GM23338 (cell line): ENCODE results near the gene ZGLP1. TPM values are rescaled to one million over a fixed set of nuclear protein-coding genes. Genes with fewer than 3 reads are reported as not detected.

Source experiments
- ATAC-seq: fragments of 200-7000 bp; cut with Tn5 transposase; 3 replicates; pipeline ENCODE4 v1.9.1; 2020
- DNase-seq: peaks from one replicate; pipeline ENCODE4 v3.0.0-alpha.2; 2015; ENCODE audit warnings: low spot score
- H2AFZ ChIP-seq: fragments of 200-600 bp; sonication (generic); 2 replicates; pipeline ENCODE4 v1.8.0; 2016; ENCODE audit warnings: antibody characterized with exemption, mild to moderate bottlenecking, moderate library complexity
- H3F3A ChIP-seq: fragments of 200-600 bp; sonication (generic); replicated peaks from 2 replicates; pipeline ENCODE4 v1.8.0; 2017; ENCODE audit warnings: antibody characterized with exemption, mixed run types, low read depth
- H3K27ac ChIP-seq: fragments of 200-600 bp; sonication (generic); 2 replicates; pipeline ENCODE4 v1.6.1; 2016; ENCODE audit warnings: low read depth
- H3K27me3 ChIP-seq: fragments of 200-600 bp; sonication (generic); 2 replicates; pipeline ENCODE4 v1.8.0; 2016; ENCODE audit warnings: mild to moderate bottlenecking, mixed run types, moderate library complexity; ENCODE audit not compliant: insufficient read depth
- H3K36me3 ChIP-seq: fragments of 200-600 bp; sonication (generic); 2 replicates; pipeline ENCODE4 v1.8.0; 2016; ENCODE audit warnings: mild to moderate bottlenecking; ENCODE audit not compliant: insufficient read depth
- H3K4me1 ChIP-seq: fragments of 200-600 bp; sonication (generic); 2 replicates; pipeline ENCODE4 v1.8.0; 2016; ENCODE audit warnings: mild to moderate bottlenecking, moderate library complexity; ENCODE audit not compliant: insufficient read depth
- H3K4me2 ChIP-seq: fragments of 200-600 bp; sonication (generic); 2 replicates; pipeline ENCODE4 v1.7.1; 2017; ENCODE audit warnings: mixed run types
- H3K4me3 ChIP-seq: fragments of 200-600 bp; sonication (generic); 2 replicates; pipeline ENCODE4 v1.6.1; 2016; ENCODE audit warnings: mixed run types
- H3K79me2 ChIP-seq: fragments of 200-600 bp; sonication (generic); replicated peaks from 2 replicates; pipeline ENCODE4 v1.8.0; 2017; ENCODE audit warnings: mild to moderate bottlenecking; ENCODE audit not compliant: insufficient read depth
- H3K9me2 ChIP-seq: fragments of 200-600 bp; sonication (generic); 2 replicates; pipeline ENCODE4 v1.8.0; 2017; ENCODE audit not compliant: insufficient read depth
- H4K20me1 ChIP-seq: fragments of 200-600 bp; sonication (generic); replicated peaks from 2 replicates; pipeline ENCODE4 v1.8.0; 2017; ENCODE audit warnings: mild to moderate bottlenecking; ENCODE audit not compliant: insufficient read depth
- H3K27ac Mint-ChIP-seq: 2 replicates; pipeline ENCODE4 v1.8.0; 2020; ENCODE audit warnings: inconsistent platforms, mild to moderate bottlenecking, moderate library complexity, mixed read lengths
- H3K27me3 Mint-ChIP-seq: 3 replicates; pipeline ENCODE4 v1.8.0; 2022; ENCODE audit warnings: low read depth, mild to moderate bottlenecking, moderate library complexity, mixed read lengths, inconsistent platforms; ENCODE audit not compliant: insufficient read depth, poor library complexity
- H3K36me3 Mint-ChIP-seq: 3 replicates; pipeline ENCODE4 v1.8.0; 2021; ENCODE audit warnings: low read depth, mild to moderate bottlenecking, inconsistent platforms, moderate library complexity, mixed read lengths
- H3K4me1 Mint-ChIP-seq: 3 replicates; pipeline ENCODE4 v1.8.0; 2020; ENCODE audit warnings: mild to moderate bottlenecking, inconsistent platforms, mixed read lengths
- H3K4me3 Mint-ChIP-seq: 3 replicates; pipeline ENCODE4 v1.8.0; 2021; ENCODE audit warnings: moderate library complexity, mild to moderate bottlenecking, inconsistent platforms, mixed read lengths
- H3K9me3 Mint-ChIP-seq: 3 replicates; pipeline ENCODE4 v1.8.0; 2020; ENCODE audit warnings: moderate library complexity, mild to moderate bottlenecking, inconsistent platforms, mixed read lengths
- CREB1 ChIP-seq: fragments of 250-450 bp; sonication (Bioruptor Pico); IDR thresholded peaks from 2 replicates; pipeline ENCODE4 v1.5.0; 2020; ENCODE audit warnings: low read depth, mild to moderate bottlenecking, moderate library complexity
- CTCF ChIP-seq, 2 experiments: fragments of 200-600 bp in 1 of 2; sonication (generic) in 1 of 2; conservative IDR thresholded peaks; 2 replicates each; pipeline versions ENCODE4 v1.5.1 to v1.6.1; 2016 to 2017; ENCODE audit warnings: antibody characterized with exemption in 2 of 2, low read depth in 2 of 2, mild to moderate bottlenecking in 2 of 2, moderate library complexity in 1 of 2
- ETS1 ChIP-seq: IDR thresholded peaks from 2 replicates; pipeline ENCODE4 v1.6.1; 2016; ENCODE audit warnings: antibody characterized with exemption
- EZH2phosphoT487 ChIP-seq: fragments of 200-600 bp; sonication (generic); IDR thresholded peaks from one replicate; pipeline ENCODE4 v1.8.1; 2018; ENCODE audit warnings: antibody characterized with exemption; ENCODE audit not compliant: unreplicated experiment
- JUNB ChIP-seq: IDR thresholded peaks from one replicate; pipeline ENCODE4 v1.6.1; 2016; ENCODE audit warnings: antibody characterized with exemption; ENCODE audit not compliant: unreplicated experiment
- NANOG ChIP-seq: IDR thresholded peaks from 2 replicates; pipeline ENCODE4 v1.6.1; 2016; ENCODE audit warnings: antibody characterized with exemption, borderline replicate concordance
- STAT1 ChIP-seq: IDR thresholded peaks from one replicate; pipeline ENCODE4 v1.6.1; 2016; ENCODE audit warnings: antibody characterized with exemption; ENCODE audit not compliant: unreplicated experiment
- ZNF114 ChIP-seq: fragments of 250-450 bp; sonication (Bioruptor Pico); IDR thresholded peaks from 2 replicates; pipeline ENCODE4 v1.5.0; 2020; ENCODE audit warnings: mild to moderate bottlenecking, moderate library complexity
- ZNF331 ChIP-seq: fragments of 250-450 bp; sonication (Bioruptor Pico); IDR thresholded peaks from 2 replicates; pipeline ENCODE4 v1.5.0; 2020; ENCODE audit warnings: low read depth, mild to moderate bottlenecking, moderate library complexity
- ZNF462 ChIP-seq: fragments of 250-450 bp; sonication (Bioruptor Pico); IDR thresholded peaks from 2 replicates; pipeline ENCODE4 v1.5.0; 2020; ENCODE audit warnings: mild to moderate bottlenecking, moderate library complexity
- polyA plus RNA-seq: library from polyadenylated mRNA; unstranded; fragments of >200 nt; fragmentation: Nextera tagmentation; extraction: Ambion mirVana; gene quantifications from 2 replicates; pipeline ENCODE4 v1.2.1, GENCODE V29; 2016
- total RNA-seq: library from RNA; depleted of rRNA; stranded (reverse); fragments of >200 nt; shearing (Covaris generic); gene quantifications from 2 replicates; pipeline ENCODE4 v1.2.3, GENCODE V29; 2014

ZGLP1 gene
- total and polyA plus RNA-seq, 2 experiments from 2014 or later = 1.5 to 5.3 TPM

- TF ChIP-seq ZNF462 (no peak), NANOG (no peak), ZNF331 (CRISPR knock-in tag) (no peak), EZH2phosphoT487 (no peak), CTCF (conservative IDR thresholded peaks at IDR 0.05; ENCODE audit: low read depth in 2 of 2) (no peak)
These were observed 46.8 kb downstream of the ZGLP1 start (continued) for GRCh38 chr19:10262771-10263170.

GRCh38 chr19:10260141-10260584 lies 49.5 kb downstream of the ZGLP1 start:
- no peaks in the 10 kb centered on the region for H3K9me2 ChIP-seq
- no peaks in the 10 kb centered on the region for H3K4me1 ChIP-seq
- H3F3A ChIP-seq = peaks cover 3% of the 10 kb centered on the region
- no peak overlapping the region for H3K27ac ChIP-seq
- TF ChIP-seq CREB1 (CRISPR knock-in tag) (no peak), JUNB (no peak), STAT1 (no peak), ETS1 (no peak), NANOG (no peak), ZNF114 (CRISPR knock-in tag) (no peak), ZNF331 (CRISPR knock-in tag) (no peak)
- DNase-seq (no peak), ATAC-seq (no peak)
- H3K36me3 Mint-ChIP-seq = peaks cover 33% of the 10 kb centered on the region
- no peaks in the 10 kb centered on the region for H3K9me3 Mint-ChIP-seq
- no peak overlapping the region for H3K4me3 Mint-ChIP-seq
- peaks cover 5% of the 10 kb centered on the region for H3K27me3 Mint-ChIP-seq
- no peak overlapping the region for H3K4me3 ChIP-seq
- no peak overlapping the region for H3K27ac Mint-ChIP-seq
- no peak overlapping the region for H2AFZ ChIP-seq
- no peaks in the 10 kb centered on the region for H3K79me2 ChIP-seq
- no peak overlapping the region for H3K4me2 ChIP-seq
- H3K4me1 Mint-ChIP-seq = no peaks in the 10 kb centered on the region
- peaks cover 6% of the 10 kb centered on the region for H3K36me3 ChIP-seq
- H3K27me3 ChIP-seq = no peaks in the 10 kb centered on the region
- no peaks in the 10 kb centered on the region; the same call in 1 of the 2 replicates for H4K20me1 ChIP-seq
